ENCODE measurements around the gene SLC4A11.

The SLC4A11 gene

DNA sequence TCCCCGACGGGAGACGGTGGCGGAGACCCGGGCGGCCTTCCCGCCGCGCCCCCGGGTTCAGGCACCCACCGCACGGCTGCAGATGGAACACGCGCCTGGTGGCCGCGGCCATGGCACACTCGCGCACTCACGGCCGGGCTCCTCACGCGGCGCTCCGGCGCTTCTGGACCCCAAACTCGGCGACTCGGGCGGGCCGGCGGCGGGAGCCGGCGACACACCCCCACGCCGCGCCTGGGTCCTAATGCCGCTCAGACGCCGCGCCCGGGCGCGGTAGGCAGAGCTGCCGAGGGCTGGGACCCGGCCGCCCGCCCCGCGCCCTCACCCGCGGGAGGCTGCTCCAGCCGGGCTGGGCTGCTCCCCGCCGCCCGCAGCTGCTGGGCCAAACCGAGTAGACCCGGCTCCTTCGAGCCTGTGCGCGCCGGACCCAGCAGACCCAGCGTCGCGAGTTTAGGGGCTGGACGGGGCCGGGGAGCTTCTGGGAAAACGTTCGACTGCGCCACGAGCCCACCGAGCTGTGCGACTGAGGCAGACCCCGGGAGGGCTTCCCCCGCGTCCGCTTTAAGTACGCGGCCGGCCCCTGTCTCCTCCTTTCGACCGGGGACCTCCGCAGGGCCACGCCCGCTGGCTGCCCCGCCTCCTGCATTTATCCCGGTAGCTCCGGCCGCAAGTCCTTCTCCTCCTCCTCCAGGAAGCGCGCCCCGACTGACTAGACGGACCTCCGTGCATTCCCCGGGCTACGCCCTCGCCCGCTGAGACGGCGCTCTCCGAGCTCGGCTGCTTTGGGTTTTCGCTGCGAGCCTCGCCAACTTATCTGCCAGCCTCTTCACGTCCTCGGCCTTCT, at the start of gene SLC4A11:
Gene SLC4A11 (minus strand): TSS at position 165 of the 841 bp plus-strand sequence. CDS start 53 bp downstream, at position 112.
- DNase-seq = peak; percentile 15 to 27

DNA sequence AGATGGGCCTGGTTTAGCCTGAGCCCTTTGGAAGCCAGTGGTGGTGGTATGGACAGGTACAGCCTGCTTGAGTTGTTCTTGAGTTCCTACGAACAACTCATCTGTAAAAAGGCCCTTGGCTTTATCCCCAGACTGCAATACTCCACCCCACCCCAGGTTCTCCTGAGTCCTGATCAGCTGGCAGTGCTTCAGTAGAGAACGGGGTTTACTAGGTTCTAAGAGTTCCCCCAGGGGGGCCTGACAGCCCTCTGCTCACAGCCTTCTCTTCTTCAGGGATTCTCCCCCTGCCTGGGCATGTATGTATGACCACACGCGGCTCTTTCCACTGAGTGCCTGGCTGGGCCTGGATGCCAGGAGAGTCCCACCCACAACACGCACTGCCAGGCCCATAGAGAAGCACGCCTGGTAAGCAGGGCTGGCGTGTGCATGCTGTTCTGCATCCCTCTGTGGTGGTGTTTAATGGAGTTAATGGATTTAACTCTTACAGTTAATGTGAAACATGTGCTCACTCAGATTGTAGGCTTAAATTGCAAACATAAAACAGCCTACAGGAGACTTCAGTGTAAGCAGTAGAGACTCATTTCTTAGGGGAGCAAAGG, 44.3 kb upstream of the SLC4A11 start:
- DNase-seq = no peak

DNA sequence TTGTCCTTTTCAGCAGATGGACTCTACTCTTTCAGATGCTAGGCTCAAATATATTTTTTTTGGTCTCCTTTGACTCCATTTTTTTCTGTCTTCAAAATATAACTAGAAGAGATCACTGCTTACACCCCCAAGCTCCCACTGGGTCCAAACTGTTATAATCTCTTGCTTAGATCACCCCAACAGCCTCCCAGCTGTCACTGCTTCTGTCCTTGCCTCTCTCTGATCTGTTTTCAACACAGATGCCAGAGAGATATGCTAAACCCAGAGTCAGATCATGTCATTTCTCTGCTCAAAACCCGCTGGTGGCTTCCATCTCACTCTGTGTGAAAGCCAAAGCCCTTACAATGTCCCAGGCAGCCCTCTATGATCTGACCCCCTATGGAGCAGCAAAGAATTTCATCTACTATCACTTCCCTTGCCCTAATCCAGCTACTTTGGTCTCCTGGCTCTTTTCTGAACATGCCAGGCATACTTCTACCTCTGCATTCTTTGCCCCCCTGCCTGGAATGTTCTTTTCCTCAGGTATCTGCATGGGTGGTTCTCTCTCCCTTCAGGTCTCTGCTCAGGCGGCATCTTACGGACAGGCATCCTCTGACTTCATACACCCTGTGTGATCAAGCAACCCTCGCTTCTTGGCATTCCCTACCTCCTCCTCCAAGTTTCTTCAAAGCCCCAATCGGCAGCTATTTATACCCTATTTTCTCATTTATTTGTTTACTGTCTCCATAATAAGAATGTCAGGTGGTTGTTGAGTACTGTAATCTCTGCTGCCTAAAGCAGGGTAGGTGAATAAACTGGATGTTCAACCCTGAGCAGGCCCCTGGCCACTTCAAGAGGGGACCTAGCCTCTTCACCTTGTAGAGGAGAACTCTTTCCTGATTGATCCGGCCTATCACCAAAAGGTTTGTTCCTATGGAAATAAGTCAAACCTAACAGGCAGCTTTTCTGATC, 43.6 kb upstream of the SLC4A11 start:
- DNase-seq = no peak

DNA sequence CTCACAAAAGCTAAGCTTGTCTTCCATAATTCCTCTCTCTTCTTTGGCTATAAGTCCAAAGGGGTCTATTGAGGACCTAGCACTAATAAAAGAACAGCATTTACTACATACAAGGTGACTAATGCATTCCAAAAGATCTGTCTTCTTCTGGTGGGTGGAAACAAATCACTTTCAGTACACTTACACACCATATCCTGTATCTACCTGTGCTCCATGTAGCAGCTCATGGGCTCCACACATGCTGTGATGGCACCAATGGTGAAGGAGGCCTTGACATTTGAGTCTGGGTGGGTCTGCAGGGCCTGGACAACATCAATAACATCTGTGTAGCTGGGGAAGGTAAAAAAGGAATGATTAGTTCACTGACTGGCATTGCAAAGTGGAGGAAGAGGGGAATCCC, 42.4 kb upstream of the SLC4A11 start:
- no peak for DNase-seq

DNA sequence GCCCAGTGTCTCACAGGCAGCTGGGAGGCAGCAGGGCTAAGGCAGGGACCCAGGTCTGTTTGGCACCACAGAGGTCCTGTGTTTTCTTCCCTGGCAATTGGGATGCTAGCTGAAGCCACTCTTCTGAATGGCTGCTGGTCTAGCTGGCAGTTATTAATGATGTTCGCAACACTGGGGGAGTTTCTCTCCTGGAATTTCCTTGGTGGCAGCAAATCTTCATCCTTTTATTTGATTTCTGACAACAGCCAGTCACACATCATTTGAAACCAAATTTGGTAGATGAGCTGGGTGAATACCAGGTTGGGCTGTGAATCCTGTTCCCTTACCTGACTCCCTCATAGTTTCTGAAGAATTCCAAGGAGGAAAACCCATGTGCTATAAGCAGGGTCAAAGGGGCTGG, 40.8 kb upstream of the SLC4A11 start:
- no peak for DNase-seq

DNA sequence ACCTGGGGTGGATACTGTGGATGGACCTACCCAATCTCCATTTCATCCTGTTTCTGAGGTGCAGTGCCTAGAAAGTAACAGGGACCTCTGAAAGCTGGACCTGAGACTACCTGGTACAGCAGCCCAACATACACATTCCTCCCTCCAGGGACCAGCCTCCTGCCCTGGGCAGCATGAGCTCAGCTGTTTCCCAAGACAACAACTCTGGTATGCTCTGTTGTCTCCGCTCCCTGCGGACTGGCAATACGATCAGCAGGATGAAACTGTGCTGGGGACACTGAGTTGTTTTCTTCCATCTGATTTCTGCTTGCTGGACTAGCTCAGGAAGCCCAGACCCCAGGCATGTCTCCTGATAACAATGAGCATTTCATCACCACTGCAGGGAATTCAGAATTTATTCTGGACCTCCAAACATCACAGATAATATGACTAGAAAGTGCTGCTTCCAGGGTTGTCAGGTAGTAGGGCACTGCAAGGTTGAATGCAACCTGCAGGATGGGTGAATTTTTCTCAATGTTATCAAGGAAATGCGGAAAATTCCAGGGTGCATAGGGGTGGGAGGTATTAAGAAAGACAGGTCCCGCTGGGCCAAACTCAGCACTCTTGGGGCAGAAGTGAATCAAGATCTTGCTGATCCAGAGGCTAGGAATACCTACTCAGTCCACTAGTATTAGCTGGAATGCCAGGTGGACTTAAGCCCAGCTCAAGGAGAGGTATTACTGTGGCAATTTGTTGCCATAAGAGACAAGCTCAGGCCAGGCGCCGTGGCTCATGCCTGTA, 38.9 kb upstream of the SLC4A11 start:
- no peak for DNase-seq

DNA sequence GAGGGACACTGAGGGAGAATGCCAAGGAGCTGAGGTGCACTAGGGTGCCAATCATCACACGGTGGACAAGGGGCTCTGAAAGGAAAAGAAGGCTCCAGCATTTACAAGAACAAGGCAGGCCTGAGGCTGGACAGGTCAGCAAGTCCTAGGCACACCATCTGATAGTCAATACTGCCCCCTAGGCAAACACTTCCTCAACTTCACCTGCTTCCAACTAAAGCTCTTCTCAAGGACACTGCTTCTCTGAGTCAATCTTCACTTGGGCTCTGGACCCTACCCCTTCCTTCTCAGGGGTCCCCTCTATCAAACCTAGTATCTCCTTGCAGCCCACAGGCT, 37.7 kb upstream of the SLC4A11 start:
- DNase-seq = no peak

DNA sequence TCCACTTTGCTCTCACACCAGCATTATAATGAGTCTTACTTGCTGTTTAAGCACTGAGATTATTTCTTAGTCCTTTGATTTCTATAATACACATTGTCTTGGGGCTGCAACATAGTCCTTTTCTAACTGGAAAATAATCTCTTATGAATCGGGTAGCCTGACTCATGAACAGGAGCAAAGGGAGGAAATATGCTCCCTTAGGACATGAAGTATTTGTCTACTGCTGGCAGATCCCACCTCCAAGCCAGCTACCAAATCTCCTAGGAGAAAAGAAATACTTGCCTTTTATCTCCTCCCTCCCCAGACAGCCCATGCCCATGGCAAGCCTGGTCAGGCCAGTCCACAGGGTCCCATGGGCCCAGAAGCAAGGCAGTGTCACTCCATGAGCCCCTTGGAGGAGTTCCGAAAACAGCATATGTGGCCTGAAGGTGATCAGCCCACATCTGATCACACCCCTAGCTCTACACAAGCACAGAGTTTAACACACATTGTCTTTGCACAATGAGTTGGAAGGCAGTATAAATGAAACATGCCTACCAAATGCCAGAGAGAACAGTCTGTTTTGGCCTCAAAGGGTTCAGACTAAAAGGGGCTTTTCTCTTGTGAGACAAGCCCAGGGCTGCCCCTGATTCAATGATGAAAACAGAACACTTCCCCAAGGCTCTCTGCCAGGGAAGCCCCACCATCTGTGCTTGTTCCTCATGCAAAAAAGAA, 37.1 kb upstream of the SLC4A11 start:
- DNase-seq = no peak

DNA sequence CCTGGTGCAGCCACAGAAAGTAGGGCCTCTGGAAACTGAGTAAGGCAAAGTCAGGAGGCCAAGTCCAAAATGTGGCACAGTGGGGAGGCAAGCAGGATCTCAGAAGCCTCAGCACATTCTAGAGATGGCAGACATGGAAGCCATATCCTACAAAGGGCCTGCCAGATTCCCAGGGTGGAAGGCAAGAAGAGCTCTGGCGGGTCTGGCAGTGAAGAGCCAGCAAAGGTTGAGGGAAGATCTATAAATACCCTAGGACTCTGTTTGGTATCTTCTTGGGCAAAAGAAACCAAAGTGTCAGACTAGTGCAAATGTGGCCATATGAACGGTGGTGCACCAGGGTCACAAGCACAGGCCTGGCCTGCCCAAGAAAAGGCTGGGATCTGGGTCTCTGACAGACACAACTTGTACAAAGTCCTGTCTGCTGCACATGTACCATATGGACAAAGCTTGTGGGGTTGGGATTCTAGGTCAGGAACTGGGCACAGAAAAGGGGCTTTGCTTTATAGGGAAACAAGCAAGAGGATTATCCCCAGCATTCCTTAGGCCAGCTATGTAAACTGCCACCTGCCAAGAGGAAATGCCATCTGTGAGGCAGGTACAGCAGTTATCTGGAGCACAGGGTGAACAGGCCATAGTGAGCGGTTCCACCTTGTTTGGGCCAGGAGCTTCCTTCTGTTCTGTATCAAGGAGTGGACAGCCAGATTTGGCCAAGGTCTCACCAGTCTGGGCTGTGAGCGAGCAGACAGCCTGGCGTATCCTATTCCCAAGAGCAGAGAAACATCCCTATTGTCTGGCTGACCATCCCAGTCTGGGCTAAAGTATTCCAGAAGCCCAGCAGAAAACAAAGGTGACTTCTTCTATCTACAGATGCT, 36.3 kb upstream of the SLC4A11 start:
- no peak for DNase-seq

DNA sequence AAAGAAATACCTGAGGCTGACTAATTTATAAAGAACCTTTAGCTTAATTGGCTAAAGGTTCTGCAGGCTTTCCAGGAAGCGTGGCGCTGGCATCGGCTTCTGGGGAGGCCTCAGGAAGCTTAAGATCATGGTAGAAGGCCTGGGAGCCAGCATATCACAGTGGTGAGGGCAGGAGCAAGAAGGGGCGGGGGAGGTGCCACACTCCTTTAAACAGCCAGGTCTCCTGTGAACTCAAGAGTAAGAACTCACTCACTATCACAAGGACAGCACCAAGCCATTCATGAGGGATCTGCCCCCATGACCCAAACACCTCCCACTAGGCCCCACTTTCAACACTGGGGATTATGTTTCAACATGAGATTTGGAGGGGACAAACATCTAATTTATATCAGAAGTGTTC, 34.4 kb upstream of the SLC4A11 start:
- DNase-seq = no peak

DNA sequence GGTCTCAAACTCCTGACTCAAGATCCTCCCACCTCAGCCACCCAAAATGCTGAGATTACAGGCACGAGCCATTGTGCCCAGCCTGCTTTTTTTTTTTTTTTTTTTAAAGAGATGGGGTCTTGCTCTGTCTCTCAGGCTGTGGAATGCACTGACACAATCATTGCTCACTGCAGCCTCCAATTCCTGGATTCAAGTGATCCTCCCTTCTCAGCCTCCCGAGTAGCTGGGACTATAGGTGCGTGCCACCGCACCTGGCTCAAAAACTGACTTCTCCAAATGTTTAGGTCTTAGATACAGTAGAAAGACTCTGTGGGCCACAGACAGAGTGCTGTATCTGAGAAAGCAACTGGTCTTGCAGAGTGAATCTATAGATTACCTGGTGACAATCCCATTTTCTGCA, 31.1 kb upstream of the SLC4A11 start:
- no peak for DNase-seq

DNA sequence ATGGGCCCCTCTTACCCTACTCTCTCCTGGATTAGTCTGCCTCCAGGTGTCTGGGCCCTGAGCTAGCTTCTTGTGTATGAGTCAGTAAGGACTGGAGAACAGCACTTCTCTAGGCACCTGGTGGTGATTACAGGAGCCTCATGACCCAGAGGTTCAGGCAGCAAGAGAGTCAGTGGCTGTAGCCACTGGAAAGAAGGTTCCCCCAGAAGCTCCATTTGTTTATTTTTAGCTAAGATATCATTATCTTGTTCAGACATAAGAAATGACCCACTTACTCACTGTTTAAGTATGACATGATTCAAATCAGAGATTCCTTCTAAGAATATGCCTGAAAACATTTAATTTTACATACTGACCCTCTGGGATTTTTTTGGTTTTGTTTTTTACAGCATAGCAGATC, 23.6 kb upstream of the SLC4A11 start:
- no peak for DNase-seq

DNA sequence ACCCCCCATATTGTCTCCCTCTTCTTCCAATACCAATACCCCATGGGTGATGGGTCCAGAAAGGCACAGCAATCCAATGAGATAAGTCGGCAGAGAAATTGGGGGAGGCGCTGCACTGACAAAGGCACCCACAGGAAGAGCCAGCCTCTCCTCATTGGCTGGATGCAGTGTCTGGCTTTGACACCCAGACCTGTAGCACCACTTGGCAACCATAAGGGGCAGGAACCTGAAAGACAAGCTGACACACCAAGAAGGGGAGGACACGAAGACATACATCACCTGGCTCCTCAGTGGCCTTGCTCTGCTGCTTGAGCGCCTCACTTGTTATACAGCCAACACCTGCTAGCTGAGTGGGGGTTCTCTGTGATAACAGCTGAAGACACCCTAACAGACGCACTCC, 19.4 kb upstream of the SLC4A11 start:
- no peak for DNase-seq

DNA sequence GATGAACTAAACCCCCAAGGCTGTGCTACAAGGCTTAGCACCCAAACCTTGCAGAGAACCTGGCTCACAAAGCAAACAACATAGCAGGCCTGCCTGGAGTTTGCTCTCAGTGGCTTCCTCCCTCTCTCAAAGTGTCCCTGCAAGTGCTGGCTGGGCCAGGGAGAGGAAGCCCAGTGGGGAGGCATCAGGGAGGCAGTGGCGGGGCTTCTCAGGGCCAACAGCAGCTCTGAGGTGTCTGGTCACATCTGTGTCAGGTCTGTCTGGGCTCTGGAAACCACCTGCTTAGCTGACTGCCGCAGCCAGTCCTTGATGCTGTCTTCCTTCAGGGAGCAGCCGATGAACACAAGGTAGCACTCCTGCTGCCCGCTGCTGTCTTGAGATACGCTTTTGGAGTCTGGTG, 16.7 kb upstream of the SLC4A11 start:
- no peak for DNase-seq

DNA sequence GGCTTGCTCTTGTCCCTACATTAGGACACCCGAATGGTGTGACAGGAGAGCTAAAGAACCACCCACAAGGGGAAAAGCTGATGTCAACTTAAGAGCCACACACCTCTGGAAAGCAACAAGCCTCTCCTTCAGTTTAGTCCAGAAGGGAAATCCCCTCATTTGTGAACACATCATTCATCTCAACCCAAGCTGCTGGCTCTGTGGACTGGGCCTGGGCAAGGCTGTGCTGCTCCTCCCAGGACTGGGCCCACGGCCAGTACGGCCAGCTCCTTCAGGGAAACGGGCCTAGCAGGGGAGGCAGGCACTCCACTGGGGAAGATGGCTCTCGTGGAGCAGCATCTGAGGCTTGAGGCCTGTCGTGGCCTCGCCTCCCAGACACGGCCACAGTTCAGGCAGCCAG, 12.8 kb upstream of the SLC4A11 start:
- no peak for DNase-seq

DNA sequence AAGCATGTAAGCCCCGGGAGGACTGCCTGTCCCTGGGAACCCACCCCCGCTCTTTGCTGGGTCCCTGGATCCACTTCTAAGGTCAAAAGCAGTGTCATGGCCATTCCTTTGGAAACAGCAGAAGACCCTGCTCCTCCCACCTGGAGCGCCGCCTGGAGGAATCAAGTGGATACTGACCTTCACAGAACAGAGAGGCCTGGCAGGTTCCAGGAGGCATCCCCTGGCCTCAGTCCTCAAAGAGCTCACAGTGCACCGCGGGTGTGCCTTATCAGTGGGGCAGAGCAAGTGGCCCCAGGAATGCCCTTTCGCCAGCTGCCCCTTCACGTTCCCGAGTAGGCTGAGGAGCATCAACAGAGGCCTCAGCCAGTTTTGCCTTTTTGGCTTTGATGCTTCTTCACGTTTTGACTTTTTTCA, 11.1 kb upstream of the SLC4A11 start:
- no peak for DNase-seq

DNA sequence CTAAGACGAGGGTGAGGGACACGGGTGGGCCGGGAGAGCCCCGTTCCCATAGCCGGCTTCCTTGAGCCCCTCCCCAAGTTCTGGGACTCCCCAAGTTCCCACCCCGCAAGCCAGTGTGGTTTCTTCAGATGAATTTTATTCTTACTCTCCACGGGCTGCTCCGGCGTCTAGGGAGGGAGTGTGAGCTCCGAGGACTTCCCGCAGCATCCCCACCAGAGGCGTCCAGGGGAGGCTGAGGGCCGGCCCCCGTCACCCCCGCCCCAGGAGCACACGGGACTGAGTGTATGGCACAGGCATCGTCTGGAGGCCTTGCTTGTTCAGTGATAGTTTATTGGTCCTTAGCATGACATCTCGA, 10.0 kb upstream of the SLC4A11 start:
- no peak for DNase-seq

DNA sequence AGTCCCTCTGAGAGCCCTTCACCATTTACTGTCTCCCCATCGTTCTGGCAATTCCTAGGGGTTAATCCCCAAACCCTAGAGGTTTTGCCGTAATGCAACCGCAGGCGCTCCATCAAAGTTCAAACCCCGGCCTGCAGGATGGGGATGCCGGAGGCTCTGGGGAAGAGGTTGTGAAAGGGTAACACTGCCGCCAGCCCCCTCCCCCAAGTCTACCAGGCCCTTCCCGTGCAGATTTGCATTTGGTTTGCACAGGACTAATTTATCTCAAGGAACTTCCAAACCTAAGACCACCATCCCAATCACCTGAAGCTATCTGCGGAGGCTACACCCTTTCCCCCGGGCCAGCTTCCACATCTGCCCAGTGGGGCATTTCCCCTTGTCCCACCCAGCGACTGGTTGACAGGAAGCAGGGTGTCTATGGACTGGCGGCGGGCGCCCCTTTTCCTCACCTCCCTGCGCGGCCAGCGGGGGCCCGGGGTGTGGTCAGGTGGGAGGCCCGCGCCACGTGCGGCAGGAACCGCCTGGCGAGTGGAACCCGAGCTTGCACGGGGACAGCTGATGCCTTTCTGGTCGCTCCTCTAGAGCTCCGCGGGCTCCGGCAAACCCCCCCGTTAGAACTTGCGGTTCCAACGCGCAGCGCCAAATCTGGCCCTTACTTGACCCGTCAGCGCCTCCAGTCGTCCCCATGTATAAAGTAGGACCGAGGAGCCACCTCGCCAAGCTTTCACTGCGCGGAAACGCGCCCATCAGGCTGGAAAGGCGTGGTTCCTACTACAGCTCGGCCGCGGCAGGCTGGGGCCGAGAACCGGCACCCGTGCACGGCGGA, 9.4 kb upstream of the SLC4A11 start:
- peak in 1 of 2 donors; percentile 22 for DNase-seq

DNA sequence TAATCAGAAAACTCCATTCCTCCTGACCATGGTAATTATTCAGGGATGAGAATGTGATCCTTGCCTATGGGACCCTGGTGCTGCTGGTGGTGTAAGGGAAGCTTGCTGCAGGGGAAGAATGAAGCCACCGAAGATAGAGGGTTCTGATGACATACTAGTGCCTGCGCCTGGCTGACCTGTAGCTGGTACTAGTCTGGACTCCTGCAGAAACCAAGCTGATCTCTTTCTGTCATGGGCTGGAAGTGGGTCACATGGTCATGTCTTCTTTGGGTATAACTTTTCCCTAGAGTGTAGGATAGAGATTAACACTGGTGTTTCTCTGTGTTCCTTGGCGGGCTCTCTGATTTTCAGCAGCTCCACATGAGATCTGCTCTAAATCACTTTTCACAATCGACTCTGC, 8.6 kb upstream of the SLC4A11 start:
- DNase-seq = no peak

DNA sequence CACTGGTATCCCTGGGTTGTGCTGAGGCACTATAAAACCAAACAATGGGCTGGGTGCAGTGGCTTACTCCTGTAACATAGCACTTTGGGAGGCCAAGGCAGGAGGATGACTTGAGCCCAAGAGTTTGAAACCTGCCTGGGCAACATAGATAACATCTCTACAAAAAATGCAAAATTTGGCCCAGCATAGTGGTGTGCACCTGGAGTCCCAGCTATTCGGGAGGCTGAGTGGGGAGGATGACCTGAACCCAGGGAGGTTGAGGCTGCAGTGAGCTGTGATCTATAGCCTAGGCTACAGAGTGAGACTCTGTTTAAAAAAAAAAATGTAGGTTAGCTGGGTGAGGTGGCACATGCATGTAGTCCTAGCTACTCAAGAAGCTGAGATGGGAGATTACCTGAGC, 7.7 kb upstream of the SLC4A11 start:
- DNase-seq = no peak
